Suppressor macrophage (primary cell): ENCODE measurements around the gene THADA.

Experiments used
- DNase-seq, 4 experiments: peaks; one replicate each; pipeline ENCODE4 v3.0.0-alpha.2; 2020 to 2022

THADA gene

DNA sequence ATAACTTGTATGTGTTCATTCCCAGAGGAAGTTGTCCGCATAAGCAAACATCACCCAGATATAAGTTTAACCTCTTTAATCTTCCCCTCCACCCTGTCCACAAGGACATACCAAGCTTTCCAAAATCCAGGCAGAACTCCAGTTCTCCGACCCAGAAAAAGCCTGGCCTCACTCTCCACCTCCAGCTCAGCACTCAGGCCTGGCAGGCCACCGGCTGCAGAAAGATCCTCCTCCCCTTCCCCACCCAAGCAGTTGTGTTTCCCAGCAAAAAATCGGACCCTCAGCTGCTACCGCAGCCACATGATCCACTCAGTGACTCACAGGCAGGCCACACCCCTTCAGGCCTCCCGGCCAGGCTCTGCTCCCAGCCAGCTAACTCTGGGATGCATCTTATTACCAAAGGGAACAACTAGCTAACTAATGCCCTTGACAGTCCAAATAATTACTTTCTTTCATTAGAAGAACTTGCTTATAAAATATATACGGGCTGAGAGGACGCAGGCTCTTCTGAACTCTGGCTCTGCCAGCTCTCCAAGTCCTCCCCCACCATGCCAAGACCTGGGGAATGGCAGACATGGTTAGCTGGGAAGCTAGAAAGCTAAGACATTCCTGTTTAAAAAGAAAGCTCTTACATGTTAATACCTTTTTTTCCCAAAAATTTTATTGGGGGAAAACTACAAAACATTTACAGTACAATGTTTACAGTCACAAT is 373.9 kb downstream of the THADA start:
- DNase-seq, result peak; percentile 86 to 92 (median 90)

DNA sequence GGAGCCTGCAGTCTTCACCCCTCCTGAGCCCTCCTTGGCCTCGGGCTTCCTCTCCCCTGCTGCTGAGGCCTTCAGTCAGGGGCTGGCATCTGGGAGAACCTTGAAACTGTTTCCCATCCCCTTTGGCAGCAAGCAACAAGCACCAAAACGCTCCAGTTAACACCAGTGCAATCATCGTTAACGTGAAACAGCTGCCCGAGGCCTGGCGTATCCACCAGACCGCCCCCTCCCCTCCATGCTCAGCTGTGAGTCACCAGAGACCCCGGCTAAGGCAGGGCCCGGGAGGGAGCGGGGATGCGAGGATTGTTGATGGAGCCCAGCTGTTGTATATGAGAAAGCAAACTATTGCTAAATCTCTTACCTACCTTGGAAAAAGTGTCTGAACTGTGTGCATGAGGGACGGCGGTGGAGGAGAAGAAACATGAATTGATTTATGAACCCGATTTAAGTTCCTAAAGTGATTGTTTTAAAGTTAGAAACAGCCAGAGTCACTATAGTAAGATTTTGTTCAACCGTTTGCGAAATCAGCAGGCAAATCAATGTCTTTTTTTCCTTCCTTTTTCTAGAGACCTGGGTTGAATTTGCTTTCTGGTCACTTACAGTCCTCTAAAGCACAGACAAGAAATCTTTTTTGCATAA is 374.6 kb downstream of the THADA start:
- DNase-seq, result peak; percentile 59 to 69 (median 60)

DNA sequence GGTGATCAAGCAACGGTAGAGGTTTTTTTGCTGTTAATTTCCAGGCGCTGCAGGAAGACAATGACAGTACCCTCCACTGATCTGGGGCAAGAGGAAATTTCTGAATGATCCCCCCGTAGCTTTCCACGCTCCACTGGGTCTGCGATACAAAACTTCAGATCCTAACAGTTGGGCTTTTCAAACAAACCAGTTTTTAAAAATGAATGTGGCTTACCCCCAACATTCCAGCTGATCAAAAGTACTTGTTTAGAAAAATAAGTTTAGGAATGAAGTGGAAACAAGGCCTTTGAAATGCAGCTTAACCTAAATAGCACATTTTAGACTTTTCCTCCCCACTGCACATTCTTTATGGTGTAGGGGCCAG is 375.1 kb downstream of the THADA start:
- peak in 1 of 4 experiments; percentile 28 for DNase-seq

DNA sequence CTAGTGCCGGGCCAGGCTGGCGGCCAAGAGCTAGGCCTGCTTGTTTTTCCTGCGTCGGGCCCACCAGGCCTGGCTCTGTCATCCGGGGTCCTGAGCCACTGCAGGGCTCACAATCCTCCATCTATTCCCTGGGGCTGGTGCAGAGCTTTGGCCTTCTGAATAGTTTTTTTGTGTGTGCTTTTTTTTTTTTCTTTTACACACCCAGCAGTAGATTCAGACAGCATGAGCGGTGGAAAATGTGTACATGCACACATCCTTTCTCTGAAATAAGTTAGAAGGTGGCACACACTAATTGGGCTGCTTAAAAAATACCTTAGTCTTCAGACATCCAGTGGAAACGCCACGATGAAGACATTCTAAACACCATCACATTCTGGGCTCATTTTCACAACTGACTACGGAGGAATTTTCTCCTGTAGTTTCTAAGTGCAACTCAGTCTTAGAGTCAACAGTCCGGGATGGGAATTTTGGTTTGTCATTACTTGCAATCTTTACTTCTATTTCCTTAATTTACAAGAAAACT is 375.5 kb downstream of the THADA start:
- peak in 3 of 4 experiments; percentile 42 to 52 (median 45) for DNase-seq

DNA sequence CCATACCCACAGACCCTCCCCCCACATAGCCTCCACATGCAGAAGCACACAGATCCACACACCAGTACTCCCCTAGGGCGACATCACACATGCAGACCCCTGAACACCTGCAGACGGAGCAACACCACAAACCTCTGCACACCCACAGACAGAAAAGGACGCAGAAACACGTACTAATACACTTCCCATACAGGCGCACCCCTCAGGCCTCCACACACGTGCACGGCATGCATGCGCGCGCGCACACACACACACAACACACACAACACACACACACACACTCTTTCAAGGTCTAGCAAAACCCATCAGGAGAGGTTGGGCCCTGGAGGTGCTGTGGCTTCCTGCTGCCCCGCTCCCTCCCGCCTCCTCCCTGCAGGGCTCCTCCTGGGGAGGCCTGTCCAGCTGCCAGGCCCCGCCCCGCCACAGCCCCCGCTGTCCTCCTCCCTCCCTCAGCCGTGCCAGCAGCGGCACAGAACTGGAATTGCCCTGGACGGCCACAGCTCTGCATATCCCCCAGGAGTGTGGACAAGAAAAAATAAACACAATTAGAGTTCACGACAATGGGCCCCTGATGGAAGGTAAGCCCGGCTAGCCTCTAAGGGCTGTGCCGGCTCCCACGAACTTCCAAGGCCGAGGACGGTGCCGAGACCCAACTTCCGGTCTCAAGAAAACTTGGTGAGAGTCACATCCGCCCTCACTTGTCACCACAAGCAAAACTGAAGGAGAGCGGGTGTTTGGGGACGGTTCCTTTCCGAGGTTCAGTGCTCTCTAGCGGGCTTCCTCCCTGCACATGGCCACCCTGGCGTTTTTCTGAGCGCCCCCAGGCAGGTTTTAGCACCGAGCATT is 376.2 kb downstream of the THADA start:
- peak; percentile 89 to 95 (median 94) for DNase-seq

DNA sequence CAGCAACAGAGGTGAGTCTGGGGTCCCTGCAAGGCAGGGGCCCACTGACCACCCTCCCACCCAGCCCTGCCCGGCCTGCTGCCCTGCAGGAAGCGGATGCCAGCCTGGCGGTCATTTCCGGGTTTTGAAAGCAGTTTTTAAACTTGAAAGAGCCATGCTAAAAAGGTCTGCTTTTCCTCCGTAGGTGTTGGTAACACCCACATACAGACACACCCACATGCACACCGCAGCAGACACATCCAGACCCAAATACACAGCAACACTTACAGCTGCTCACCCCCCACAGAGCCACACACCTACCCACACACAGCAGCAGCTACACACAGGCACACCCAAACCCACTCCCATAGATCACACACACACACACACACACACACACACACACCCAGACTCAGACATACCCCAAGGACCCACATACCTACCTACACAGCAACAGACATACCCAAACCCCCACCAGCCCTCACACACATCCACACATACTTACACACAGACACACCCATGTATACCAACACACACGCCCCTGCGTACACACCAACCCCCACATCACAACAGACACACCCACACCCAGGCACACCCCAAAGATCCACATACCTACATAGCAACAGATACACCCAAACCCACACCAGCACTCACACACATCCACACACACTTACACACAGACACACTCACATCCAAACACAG is 377.0 kb downstream of the THADA start:
- DNase-seq, result peak; percentile 39 to 74 (median 66)

DNA sequence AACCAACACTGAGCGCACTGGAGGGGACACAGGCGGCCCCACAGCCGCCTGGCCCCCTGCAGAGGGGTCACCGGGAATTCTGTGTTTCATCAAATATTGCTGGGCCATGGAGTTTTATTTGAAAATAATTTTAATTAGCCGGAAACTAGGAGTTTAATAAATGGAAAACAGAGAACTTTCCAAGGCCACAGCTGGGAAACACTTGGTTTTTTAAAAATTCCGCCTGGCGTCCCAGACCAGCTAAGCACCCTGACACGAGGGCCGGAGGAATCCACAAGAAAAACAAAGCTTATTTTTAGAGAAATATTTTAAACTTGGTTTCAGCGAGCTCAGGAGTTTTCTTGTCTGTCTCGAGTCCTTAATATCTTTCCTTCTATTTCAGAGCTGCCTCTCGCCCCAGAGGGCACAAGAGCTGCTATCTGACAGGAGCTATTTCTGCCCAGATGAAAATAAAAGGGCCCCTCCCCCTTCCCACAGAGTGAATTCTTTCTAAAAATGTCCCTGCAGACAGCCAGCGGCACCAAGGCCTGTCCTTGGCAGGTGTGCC is 377.6 kb downstream of the THADA start:
- DNase-seq, result peak in 1 of 4 experiments; percentile 28

DNA sequence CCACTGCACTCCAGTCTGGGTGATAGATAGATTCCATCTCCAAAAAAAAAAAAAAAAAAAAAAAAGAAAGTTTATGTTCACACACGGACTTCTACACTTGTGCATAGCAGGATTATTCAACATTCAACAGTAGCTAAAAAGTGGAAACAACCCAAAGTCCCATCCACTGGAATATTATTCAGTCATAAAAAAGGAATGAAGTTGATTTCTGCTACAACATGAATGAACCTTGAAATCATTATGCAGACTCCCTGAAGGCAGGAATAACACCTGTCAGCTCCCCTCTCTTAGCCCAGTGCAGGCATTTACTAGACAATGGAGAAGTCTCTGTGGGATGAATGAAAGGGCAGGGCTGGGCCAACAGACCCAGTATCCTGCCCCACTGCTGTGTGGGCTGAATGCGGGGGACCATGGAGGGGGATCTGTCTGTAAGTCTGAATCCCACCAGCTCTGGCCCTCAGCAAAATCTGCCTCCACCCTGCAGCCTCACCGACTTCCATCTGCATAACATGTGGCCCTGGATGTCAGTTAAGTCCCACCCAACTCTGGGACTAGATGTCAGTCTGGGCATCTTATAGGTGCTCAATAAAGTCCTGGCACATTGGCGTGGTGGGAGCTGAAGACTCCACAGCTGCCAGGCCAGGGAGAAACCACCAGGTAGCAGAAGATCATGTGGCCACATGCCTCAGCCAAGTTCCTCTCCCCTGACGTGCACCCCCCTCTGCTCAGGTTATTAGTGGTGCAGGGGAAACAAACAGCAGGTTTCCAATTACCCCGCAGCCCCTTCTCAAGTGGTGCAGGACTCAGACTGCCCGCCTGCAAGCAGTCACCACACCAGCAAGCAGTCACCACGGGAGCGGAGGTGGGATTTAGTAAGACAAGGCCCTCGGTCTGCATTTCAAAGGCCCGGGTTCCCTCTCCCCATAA is 378.3 kb downstream of the THADA start:
- peak in 3 of 4 experiments; percentile 38 to 54 (median 42) for DNase-seq

DNA sequence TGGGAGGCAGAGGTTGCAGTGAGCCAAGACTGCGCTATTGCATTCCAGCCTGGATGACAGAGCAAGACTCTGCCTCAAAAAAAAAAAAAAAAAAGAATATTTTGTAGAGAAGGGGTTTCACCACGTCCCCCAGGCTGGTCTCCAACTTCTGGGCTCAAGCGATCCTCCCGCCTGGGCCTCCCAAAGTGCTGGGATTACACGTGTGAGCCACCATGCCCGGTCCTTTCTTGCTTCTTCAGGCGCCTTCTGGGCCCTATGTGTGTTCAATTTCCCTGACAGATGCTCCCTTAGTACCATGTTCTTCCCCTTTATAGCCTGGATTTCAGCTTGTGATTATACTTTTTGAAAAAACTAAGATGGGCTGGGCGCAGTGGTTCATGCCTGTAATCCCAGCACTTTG is 379.2 kb downstream of the THADA start:
- DNase-seq, result no peak

DNA sequence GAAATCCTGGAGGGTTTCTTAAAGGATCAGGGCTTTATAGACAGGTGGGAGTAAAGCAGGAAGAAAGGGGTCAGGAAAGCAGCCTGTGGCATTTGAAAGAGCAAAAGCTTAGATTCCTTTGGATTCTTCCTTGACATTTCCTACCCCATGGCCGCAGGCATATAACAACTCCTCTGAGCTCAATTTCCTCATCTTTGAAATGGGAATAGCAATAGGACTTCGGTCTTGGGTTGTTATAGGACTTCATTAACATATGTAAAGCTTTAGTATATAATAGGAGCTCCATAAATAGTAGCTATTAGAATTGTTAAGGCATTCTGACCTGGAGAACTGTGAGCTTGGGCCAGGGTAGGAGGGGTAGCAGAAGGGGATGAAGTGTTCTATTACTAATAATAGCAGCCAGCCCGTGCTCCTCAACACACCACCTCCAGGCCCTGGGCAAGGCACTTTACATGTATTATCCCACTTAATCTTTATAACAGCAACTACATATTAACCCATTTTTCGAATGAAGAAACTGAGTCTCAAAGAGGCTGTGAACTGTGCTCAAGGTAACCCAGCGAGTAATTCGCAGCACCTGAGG is 380.1 kb downstream of the THADA start:
- DNase-seq, result no peak

DNA sequence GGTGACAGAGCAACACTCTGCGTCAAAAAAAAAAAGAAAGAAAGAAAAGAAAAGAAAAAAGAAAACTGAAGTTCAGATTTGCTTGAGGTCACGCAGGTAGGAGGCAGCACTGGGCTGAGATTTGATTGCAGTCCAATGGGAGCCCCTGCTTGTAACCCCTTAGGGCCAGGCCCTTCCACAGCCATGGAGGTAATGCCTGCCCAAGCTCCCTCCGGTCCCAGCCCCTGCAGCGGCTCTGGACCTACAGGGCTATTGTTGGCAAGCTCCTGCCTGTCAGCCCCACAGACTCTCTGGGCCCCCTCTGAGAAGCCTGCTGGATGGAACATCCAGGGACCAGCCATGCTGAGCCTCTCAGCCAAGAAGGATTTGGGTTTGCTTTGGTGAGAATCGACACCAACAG is 381.6 kb downstream of the THADA start:
- no peak for DNase-seq

DNA sequence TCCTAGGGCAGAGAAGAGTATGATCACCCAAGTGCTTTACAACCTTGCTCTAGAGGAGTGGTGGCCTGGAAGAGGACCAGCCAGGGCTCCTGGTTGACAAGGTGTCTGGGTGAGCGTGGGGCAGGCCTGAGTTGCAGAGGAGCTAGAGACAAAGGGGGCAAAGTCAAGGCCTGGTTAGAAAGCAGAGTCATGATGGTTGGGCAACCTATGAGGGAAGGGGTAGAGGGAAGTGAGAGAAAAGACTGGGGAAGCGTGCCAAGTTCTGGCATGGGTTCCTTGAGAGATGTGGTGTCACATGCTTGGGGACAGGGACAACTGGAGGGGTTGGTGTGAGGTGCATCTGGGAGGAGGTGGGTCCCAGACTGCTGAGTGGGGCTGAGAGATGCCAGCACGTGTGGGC is 382.9 kb downstream of the THADA start:
- peak; percentile 91 to 96 (median 93) for DNase-seq

DNA sequence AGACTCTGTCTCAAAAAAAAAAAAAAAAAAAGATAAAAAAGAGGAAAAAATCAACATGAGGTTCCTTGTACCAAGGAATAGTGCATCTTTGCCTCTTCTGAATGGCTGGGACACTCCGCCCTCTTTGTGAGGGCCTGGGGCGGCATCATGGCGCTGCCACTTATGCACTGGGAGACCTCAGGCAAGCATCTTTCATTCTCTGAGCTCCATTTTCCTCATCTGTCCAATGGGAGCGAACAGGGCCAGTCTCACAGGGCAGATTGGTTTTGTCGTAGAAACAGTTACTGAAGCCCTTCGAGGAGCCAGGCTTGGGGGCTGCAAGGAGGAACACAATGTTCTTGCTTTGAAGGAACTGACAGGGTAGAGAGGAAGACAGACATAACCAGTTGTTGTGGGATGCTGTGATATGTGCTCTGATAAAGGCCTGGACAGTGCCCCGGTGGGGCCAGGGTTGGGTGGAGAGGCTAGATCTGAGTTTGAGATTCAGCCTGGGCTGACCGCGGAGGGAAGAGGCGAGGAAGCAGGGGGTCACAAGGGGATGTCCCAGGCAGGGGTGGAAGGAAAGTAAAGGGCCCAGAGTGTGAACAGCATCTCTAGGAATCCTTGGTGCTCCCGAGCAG is 383.5 kb downstream of the THADA start:
- DNase-seq, result peak in 1 of 4 experiments; percentile 30

DNA sequence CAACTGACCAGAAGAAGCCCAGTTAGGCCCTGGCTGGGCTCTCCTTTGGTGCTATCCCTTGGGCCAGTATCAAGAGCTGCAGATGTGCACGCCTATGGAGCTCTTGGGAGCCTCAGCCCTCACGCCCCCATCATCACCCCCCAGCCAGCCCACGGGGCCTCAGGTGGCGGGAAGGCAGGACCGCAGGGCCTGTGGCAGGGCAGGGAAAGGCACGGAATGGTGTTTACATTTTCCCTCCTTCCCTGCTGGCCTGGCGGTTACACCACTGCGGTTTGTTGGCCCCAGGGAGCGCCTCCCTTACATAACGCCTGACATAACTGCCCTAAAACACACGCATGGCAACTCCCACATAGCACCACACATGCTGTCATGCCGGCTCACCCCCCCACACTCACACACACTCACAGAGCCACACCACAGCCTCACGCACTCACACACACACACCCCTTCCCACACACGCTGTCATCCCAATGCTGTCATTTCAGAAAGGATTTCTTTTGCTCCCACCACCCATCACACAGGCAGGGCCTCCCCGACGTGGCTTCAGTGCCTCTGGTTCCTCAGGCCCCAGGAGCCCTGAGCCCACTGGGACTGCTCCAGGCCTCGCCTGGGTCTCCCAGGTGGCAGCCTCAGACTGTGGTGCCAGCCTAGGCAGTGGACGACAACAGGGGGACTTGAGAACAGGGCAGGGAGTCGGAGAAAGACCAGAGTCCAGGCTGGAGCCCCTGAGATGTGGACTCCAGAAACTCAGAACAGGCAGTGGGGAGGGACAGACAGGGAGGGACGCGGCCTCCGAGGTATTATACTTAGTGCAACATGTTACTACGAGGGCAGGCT is 385.2 kb downstream of the THADA start:
- DNase-seq, result peak; percentile 89 to 93 (median 91)

DNA sequence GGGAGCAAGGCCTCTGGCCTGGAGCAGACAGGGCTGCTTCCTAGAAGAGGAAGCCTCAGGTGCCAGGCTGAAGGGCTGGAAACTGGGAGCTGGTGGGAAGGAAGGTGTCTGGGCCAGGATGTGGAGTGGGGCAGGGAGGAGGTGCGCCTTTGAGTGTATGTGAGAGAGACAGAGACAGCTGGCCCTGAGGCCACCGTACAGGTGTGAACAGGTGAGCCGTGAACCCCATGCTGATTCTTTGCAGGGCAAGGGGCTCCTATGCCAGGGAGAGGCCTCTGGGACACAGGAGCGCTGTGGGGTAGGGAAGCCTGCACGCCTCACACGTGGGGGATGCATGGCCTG is 385.7 kb downstream of the THADA start:
- no peak for DNase-seq

DNA sequence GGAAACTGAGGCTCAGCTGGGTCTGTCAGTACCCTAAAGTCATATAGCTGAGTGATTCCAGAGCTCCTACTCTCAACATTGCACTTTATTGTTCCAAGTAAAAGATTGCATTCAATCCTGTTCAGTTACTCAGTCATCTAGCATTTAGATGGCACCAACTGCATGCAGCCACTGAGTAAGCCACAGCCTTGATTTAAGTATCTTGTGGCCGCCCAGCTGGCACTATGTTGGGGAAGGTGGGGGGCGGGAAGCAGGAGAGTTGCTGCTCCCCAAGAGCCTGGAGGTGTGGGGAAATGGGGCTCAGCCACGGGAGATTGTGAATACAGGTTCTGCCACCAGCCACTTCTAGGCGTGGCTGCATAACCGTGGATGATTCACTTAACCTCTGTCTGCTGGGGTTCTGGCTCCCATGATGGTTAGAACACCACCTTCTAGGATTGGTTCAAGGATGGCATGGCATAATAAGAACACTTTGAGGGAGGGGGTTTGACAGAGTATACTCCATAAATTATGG is 386.6 kb downstream of the THADA start:
- no peak for DNase-seq

DNA sequence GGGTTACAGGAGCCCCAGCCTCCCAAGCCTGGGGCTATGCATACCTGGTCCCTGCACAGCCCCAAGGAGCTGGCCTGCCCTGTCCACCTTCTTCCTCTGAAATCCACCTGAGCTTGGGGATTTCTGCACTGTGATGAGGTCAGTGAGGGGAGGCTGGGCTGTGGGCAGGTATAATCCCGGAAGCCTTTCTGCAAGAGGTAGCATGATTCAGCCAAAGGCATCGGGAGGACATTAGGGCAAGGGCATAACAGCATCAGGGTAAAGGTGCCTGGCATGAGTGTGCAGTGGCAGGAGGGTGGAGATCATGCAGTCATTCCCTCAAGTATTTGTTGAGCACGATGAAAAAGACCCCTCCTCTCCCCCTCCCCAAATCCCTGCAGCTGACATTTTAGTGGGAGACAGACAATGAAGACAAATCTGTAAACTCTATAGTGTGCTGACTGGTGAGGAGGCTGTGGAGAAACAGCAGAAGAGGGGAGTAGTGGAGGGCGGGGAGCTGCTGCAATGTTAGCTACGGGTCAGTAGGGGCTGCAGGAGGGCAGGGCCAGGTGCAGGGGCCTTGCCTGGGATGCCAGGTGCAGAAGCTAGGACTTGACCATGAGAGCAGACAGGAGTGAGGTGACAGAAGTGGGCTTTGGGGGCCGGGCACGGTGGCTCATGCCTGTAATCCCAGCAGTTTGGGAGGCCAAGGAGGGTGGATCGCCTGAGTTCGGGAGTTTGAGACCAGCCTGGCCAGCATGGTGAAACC is 388.1 kb downstream of the THADA start:
- DNase-seq, result no peak

DNA sequence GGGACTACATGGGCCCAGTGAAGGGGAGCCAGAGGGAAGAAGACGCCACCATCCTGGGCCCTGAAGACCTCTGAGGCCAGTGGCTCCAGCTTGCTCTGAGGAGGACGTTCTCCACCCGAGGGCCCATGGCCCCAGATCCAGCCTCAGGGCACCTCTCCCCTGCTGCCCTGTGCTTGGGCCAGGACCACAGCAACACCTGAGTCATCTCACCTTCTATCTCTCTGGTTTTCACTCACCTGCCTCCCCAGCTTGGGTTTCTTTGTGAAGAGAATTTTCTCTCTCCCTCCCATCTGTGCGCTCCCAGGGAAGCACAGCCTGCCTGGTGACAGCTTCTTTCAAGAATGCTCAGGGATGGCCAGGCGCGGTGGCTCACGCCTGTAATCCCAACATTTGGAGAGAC is 389.2 kb downstream of the THADA start:
- no peak for DNase-seq
